ENCODE data around the gene PDSS2.
"Not testable (repeated sequence)": the region's sequence is repeated elsewhere in the genome, so short reads cannot be mapped to it uniquely, and the experiment has no call there.

Gene PDSS2

DNA sequence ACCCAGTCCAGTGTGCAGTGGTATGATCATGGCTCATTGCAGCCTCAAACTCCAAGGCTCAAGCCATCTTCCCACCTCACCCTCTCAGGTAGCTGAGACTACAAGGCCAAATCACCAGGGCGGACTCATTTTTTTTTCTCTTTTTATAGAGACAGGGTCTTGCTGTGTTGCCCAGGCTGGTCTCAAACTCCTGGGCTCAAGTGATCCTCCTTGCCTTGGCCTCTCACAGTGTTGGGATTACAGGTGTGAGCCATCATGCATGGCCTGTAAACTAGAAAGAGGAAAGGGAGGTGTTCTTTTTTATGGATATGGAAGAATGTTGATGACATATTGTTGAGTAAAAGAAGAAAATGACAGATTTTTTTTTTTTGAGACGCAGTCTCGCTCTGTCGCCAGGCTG, 339.0 kb downstream of the PDSS2 start:
- DNase-seq (ENCODE audit: low read depth in 2 of 2) = no peak

DNA sequence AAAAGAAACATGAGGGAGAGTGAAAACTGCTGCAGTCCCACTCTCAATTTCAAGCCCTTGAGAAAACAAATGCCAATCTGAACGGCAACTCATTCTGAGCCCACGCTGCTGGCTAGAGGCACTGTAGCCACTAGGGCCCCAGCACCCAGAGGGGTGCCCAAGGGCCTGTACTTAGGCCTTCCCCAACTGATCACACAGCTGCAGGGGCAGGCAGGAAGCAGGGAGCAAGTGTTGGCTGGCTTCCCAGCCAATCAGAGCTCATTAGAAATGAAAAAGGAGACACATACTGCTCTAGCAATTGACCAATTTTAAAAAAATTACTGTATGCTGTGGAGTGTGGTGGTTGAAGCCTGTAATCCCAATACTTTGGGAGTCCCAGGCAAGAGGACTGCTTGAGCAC, 340.4 kb downstream of the PDSS2 start:
- DNase-seq (ENCODE audit: low read depth in 2 of 2) = no peak

DNA sequence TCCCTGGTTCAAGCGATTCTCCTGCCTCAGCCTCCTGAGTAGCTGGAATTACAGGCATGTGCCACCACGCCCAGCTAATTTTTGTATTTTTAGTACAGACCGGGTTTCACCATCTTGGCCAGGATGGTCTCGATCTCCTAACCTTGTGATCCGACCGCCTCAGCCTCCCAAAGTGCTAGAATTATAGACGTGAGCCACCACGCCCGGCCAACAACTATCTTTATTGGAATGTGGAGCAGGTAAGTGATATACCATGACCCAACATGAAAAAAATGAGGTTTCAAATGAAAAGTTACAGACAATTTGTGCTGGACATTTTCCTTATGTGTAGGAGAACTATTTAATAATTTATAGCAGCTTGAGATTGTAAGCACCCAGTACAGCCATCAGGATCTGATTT, 340.8 kb downstream of the PDSS2 start:
- DNase-seq (ENCODE audit: low read depth in 2 of 2) = not testable (repeated sequence)

DNA sequence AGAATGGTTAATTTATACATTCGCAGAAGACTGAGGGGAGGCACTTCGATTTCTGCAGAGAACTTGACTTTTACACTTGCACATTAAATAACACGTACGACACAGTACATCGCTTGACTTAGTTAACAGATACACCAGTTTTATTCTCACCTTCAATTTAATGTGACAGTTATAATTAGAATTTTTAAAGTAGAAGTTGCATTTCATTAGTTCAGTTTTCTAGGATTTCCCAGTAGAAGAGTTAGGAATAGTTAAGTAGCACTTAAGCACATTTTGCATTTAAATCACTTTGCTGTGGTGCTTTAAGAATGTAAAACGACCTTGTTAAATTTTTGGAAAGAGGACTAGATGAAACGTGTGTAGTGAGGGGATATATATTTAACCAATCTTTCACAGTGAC, 342.4 kb downstream of the PDSS2 start:
- DNase-seq (ENCODE audit: low read depth in 2 of 2) = no peak

DNA sequence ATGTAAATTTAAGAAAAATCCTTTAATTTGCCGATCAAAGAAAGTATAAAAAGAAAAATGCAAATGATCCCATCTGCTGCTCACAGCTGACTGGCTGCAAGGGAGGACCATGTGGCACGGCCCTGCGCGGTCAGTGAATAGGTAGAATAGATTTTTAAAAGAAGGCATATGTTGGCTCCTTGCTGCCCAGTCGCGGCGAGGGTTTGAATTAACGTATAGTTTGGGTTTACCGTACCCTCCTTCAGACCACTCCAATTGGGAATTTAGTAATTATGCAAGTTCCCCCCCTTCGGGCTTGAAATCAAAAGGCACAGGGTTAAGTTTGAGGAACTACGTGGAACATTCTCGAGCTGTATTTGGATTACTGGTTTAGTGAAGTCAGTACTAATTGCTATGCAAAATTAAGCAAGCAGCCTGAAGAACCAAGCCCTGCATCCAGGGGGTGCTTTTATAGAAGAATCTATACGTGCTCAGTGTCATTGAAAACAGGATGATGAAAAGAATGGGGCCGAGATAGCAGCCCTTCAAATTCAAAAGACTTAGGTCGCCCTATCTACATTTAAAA, 343.0 kb downstream of the PDSS2 start:
- DNase-seq (ENCODE audit: low read depth in 2 of 2) = no peak

DNA sequence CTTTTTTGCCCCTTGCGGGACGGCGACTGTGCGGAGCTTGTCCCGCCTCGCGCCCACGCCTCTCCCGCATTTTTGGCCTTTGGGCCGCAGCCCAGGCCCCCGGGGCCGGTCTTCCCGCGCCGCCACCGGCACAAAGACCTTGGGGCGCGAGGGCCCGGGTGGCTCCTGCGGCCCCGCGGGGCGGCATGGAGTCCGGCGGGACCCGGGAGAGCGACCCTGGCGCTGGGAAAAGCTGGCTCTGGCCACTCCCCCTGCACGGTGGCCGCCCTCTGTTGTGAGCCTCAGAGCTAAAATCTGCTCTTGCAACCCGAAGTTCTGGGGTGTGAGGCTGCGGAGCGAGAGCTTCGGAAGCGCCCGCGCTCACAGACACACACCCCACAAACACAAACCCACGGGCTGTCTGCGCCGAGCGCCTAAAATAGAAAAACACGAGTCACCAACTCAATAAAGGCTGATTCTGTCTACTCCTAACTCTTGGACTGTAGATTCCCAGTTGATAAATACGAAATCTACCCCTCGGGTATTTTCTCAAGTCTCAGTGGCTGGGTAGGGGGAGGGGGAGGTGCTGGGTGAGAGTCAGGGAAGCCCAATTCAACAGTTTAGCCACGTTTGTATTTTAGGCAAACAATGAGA, 343.6 kb downstream of the PDSS2 start:
- peak in 1 of 2 experiments; percentile 26 for DNase-seq (ENCODE audit: low read depth in 2 of 2)

DNA sequence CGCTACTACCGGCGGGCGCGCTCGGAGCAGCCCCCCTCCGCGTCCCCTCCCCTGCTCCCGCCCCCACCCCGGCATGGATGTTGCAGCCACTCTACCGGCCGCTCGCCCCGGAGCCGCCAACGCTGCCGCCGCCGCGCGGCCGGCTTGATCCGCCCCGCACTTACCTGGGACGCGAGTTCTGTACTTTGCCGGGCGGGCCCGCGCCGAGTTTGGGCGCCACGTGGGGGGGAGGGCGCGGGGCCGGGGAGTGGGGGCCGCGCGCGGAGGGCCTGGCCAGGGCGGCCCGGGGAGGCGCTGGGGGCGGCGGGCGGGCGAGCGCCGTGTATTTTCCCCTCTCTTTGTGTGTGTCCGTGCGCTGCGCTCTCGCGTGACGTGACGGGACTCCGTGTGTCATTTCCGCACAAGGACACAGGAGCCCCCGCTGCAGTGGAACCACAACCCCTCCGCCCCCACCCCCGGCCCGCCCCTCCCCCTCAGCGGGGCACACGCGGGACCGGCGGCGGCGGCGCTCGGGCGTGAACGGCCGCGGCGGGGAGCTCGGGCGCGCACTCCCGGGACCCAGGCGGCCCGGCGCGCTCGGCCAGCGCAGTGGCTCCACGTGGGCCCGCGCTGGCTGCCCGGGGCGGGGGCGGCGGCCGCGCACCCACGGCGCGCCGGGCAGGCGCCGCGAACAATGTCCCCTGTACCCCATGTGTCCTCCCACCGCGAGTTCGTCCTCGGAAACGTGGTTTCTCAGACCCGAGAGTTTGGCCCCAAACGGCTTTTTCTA, 344.3 kb downstream of the PDSS2 start, which contains the start of gene BEND3:
TSS of gene BEND3 (minus strand) at position 590 of the 769 bp plus-strand sequence. CDS start 16,230 bp downstream, outside the sequence.
- peak in 1 of 2 experiments; percentile 31 for DNase-seq (ENCODE audit: low read depth in 2 of 2)

DNA sequence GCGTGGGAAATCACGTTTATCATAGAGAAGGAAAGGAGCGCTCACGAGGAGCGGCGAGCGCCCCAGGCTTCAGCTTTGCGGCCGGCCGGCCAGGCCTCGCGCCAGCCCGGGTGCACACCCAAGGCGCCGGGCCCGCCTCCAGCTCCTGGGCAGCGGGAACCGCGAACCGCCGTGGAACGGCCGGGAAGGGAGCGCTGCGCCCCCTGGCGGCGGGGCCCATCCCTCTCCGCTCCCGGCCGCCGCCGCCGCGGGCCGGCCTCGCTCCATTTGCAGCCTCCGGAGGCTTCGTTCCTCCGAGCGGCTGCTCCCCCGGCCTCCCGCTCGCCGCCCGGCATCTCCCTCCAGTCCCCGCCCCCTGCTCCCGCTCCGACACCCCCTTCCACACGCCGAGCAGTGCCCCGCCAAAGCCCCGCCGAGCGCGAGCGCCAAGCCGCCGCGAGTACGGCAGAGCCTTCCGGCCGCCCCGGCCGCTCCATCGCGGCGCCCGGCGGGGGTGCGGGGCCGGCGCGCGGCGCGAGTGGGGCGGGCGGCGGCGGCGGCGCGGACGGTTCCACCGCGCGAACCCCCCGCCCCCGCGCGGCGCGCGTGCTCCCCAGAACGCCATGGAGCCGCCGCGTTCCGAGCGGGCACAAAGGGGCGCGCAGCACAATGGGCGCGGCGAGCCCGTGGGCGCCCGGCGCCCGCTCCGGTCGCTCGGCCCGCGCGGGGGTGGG, 345.0 kb downstream of the PDSS2 start:
- peak in 1 of 2 experiments; percentile 65 for DNase-seq (ENCODE audit: low read depth in 2 of 2)

DNA sequence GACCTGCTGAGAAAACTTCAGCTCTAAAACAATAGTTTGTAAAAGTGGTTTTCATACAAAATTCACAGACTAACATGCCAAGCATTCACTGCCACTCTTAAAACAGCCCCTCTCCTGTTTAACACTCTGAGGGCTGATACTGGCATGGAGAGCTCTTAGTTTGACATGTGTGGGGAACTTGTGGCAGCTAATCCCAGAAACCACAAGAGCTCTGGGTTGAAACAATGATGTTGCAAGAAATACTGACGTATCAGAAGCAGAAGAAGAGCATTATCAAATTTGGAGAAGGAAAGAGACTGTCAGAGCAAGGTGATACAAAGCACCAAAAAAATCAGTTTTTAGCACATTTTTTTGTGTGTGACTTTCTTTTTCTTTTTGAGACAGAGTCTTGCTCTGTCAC, 349.2 kb downstream of the PDSS2 start:
- DNase-seq (ENCODE audit: low read depth in 2 of 2) = no peak

DNA sequence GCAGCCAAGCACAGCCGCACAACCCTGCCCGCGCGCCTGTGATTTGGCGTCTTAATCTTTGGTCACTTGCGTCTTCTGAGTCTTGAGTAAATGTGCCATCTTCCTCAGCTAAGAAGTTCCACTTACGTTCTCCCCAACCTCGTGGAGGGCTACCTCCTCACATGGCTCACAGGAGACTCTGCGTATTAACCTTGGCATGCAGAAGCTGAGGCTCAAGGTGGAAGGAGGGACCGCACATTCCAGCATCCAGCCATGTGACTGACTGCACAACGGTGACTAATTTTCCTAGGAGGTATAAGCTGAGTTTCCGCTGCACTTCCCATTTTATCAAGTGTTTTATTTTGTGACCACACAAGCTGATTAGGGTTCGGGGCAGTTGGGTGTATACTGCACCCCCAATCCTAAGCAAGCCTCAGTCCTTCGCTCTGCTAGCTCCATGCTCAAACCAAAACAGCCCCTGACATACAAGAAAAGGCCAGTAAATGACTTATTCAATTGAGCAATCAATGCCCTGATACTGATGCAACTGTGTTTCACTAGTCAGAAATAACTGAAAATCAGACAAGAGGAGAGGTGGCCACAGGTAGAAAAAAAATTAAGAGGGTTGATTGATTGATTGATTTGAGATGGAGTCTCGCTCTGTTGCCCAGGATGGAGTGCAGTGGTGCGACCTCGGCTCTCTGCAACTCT, 351.0 kb downstream of the PDSS2 start:
- DNase-seq (ENCODE audit: low read depth in 2 of 2) = no peak

DNA sequence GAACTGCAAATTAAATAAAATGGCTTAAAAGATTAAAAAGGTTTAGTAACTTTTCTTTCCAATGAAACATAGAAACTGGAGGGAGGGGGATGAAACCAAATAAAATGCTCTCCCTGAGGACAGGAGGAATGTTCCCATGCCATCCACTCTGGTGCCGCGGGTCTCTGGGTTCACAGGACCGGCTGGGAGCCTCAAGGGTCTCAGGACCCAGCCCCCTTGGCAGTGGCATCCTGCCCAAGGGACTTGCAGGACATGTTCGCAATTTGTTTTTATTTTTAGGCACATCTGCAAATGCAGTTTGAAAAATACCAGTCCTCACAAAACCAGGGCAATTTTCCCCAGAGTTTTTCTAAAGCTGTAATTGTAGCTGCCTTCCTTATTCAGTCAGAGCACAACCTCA, 351.6 kb downstream of the PDSS2 start:
- no peak for DNase-seq (ENCODE audit: low read depth in 2 of 2)

DNA sequence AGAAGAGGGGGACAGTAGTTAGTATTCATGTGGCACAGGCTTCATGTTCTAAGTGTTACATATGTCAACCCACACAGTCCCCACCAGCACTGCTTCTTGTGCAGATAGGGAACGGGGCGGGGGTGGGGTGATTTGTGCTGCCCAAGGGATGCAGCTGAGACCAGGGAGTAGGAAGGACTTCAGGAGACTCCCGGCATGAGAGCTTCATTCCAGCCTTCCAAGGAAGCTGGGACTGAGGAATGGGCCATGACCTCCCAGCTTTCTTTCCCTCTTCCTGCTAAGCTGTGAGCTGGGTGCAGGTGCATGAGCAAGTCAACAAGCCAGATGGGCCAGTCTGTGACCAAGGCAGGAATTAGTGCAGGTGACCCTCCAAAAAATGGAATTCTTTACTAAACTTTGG, 353.2 kb downstream of the PDSS2 start:
- DNase-seq (ENCODE audit: low read depth in 2 of 2) = no peak

DNA sequence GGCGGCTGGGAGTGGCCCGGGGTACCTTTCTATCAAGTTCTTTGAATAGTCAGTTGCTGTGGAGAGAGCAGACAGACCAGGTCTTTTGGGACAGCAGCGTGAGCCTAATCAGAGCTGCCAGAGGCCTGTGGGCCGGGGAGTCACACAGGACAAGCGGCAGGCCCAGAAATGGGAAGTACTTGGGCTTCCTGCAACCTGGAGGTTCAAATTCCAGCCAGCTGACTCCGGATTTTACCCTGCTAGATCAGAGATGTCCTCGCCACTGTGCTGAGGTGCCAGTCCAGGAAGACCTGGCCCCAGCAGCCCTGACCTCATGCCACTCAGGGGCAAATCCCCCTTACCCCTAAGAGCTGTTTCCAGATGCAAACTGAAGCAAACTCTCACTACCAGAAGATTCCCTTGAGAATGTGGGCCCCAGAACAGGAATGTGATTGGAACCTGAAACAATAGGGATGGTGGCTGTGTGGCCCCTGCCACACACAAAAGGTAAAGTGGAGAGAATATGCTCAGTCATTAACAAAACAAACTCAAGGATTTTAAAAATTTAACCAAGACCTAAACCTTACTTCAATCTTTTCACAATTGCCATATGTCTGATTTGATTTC, 353.8 kb downstream of the PDSS2 start:
- no peak for DNase-seq (ENCODE audit: low read depth in 2 of 2)

DNA sequence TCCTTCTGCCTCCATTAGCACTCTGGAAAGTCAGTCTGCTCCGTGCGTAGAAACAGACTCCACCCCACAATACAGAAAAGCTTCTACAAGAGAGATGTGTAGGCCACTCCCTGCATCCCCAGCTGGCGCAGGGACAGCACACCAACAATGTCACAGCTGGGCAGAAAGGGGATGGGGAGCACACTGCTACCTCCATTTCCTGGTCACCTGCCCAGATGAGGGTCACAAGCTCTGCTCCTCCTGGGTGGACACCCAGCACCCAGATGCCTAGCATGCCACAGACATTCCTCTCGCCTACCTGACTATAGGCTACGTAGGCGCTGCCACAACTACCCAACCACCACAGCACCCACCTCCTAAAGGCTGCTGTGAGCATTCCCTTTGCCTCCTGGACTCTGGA, 356.3 kb downstream of the PDSS2 start:
- no peak for DNase-seq (ENCODE audit: low read depth in 2 of 2)

Data from stimulated activated CD4-positive, alpha-beta T cell treated with anti-CD3 and anti-CD28 coated beads, Interleukin-12 subunit alpha, Interleukin-12 subunit beta, amount 100 ng/mL, for 24 hours (primary cell).